Hepatocyte (in vitro differentiated cells): ENCODE measurements around the gene DPP8.

Source experiments
- EZH2 ChIP-seq: fragments of 200-600 bp; sonication (generic); IDR thresholded peaks from 2 replicates; pipeline ENCODE4 v1.6.1; 2016; ENCODE audit warnings: antibody characterized with exemption, mild to moderate bottlenecking, borderline replicate concordance
- EZH2phosphoT487 ChIP-seq: fragments of 200-600 bp; sonication (generic); IDR thresholded peaks from one replicate; pipeline ENCODE4 v1.6.1; 2018; ENCODE audit warnings: antibody characterized with exemption, mild to moderate bottlenecking, low read depth, moderate library complexity; ENCODE audit not compliant: unreplicated experiment, severe bottlenecking
- TF ChIP-seq, protein P1 (sequence below): fragments of 200-600 bp; sonication (generic); IDR thresholded peaks from 2 replicates; pipeline ENCODE4 v1.5.1; 2016; ENCODE audit warnings: antibody characterized with exemption, mild to moderate bottlenecking; ENCODE audit not compliant: poor library complexity

DNA sequence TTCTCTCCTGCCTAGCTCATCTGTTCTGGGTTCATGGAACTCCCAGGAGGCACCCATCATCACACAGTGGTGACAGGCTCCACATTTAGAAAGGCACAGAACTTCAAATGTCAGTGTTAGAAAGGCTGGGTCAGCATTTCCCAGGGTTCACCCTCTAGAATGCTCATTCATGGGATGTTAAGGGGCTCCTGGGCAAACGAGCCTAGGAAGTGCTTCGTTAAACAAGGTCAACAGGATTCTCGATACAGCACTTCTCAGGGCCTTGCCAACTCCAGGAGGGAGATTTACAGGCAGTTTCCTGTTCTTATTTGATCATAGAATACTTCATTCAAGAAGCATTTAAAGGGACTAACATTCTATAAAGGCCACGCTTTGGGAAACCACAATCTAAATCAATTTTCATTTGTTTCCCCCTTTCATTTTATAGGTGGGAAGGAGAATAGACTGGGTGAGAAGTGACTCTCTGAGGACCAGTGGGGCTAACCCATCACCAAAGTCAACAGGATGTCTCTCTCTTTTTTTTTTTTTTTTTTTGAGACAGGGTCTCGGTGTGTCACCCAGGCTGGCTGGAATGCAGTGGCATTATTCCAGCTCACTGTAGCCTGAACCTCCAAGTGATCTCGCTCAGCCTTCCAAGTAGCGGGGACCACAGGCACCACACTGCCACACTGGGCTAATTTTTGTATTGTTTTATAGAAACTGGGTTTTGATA lies 109.0 kb downstream of the DPP8 start:
- TF ChIP-seq, protein P1, sequence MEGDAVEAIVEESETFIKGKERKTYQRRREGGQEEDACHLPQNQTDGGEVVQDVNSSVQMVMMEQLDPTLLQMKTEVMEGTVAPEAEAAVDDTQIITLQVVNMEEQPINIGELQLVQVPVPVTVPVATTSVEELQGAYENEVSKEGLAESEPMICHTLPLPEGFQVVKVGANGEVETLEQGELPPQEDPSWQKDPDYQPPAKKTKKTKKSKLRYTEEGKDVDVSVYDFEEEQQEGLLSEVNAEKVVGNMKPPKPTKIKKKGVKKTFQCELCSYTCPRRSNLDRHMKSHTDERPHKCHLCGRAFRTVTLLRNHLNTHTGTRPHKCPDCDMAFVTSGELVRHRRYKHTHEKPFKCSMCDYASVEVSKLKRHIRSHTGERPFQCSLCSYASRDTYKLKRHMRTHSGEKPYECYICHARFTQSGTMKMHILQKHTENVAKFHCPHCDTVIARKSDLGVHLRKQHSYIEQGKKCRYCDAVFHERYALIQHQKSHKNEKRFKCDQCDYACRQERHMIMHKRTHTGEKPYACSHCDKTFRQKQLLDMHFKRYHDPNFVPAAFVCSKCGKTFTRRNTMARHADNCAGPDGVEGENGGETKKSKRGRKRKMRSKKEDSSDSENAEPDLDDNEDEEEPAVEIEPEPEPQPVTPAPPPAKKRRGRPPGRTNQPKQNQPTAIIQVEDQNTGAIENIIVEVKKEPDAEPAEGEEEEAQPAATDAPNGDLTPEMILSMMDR: no peak
- no peak for TF ChIP-seq EZH2phosphoT487
- no peak for TF ChIP-seq EZH2
